Upper lobe of right lung (tissue), 1 donor: Measurements from ENCODE around the gene RCSD1. TPM values are rescaled to one million over a fixed set of nuclear protein-coding genes. Genes with fewer than 3 reads are reported as not detected.
A peak's percentile ranks its signal among the peaks of the same experiment; 100 is the strongest.

Experiments
- ATAC-seq: fragments of 200-7000 bp; cut with Tn5 transposase; one replicate; pipeline ENCODE4 v1.9.1; 2020; ENCODE audit warnings: mild to moderate bottlenecking, moderate library complexity
- DNase-seq: peaks from one replicate; pipeline ENCODE4 v3.0.0-alpha.2; 2020
- H3K27ac ChIP-seq: fragments of 200-600 bp; one replicate; pipeline ENCODE4 v1.8.0; 2022
- H3K27me3 ChIP-seq: fragments of 200-600 bp; one replicate; pipeline ENCODE4 v1.8.0; 2022; ENCODE audit warnings: mild to moderate bottlenecking
- H3K36me3 ChIP-seq: fragments of 200-600 bp; one replicate; pipeline ENCODE4 v1.8.0; 2022
- H3K4me1 ChIP-seq: fragments of 200-600 bp; one replicate; pipeline ENCODE4 v1.8.0; 2022
- H3K4me3 ChIP-seq: fragments of 200-600 bp; one replicate; pipeline ENCODE4 v1.8.0; 2022; ENCODE audit warnings: mild to moderate bottlenecking
- H3K9me3 ChIP-seq: fragments of 200-600 bp; one replicate; pipeline ENCODE4 v1.8.0; 2022
- CTCF ChIP-seq: fragments of 200-600 bp; IDR thresholded peaks from one replicate; pipeline ENCODE4 v1.8.0; 2022; ENCODE audit warnings: antibody characterized with exemption
- intact Hi-C: fragments of 100-400 bp; cut with DNase I; formaldehyde crosslinking; loops from one replicate; pipeline ENCODE4 v1.11.0; 2022
- total RNA-seq: library from RNA; stranded (reverse); fragmentation: NEBNext Ultra II Directional; extraction: Animal tissue kit (Norgen Biotek cat#: 25700); gene quantifications from one replicate; pipeline ENCODE4 v1.2.1, GENCODE V29; 2021
- donor health status: DM: no; HTN: yes; CAD: no; lungs with severe emphysema.

Gene RCSD1
- total RNA-seq, 1 donor from 2014 or later: 14.8 TPM

- TF ChIP-seq CTCF: no peak
- Histone ChIP-seq H3K9me3 (no peaks in the 10 kb centered on the region), H3K36me3 (no peaks in the 10 kb centered on the region), H3K27ac (peak overlapping the region; percentile 17), H3K27me3 (no peaks in the 10 kb centered on the region), H3K4me1 (peaks cover 17% of the 10 kb centered on the region), H3K4me3 (no peak overlapping the region)
- intact Hi-C loops: no loop called here
- ATAC-seq (peak; percentile 73), DNase-seq (no peak)
Observed at GRCh38 chr1:167752219-167752985, 122.4 kb downstream of the RCSD1 start.

GRCh38 chr1:167755654-167756053 is 125.6 kb downstream of the RCSD1 start:
- Histone ChIP-seq H3K9me3 (no peaks in the 10 kb centered on the region), H3K27ac (no peak overlapping the region), H3K36me3 (no peaks in the 10 kb centered on the region), H3K27me3 (no peaks in the 10 kb centered on the region), H3K4me1 (peaks cover 20% of the 10 kb centered on the region), H3K4me3 (no peak overlapping the region)
- no peak for TF ChIP-seq CTCF
- DNase-seq (no peak), ATAC-seq (no peak)
- intact Hi-C loops: no loop called here

Other genes starting within 250 kb of the RCSD1 start
- gene CD247, start 111.7 kb upstream of the RCSD1 start, total RNA-seq: 8.9 TPM
- gene CREG1, start 76.5 kb upstream of the RCSD1 start, total RNA-seq: 171 TPM
- 85.2 TPM for gene MPZL1, start 91.8 kb downstream of the RCSD1 start, total RNA-seq